Psoas muscle (tissue), 8 donors: Measurements from ENCODE around the gene RBM20. TPM values are rescaled to one million over a fixed set of nuclear protein-coding genes. Genes with fewer than 3 reads are reported as not detected.
A peak's percentile ranks its signal among the peaks of the same experiment; 100 is the strongest.

Source experiments
- ATAC-seq, 4 donors: fragments of 200-7000 bp; cut with Tn5 transposase; one replicate each; pipeline ENCODE4 v1.9.1; 2020; ENCODE audit warnings: moderate library complexity in 3 of 4, mild to moderate bottlenecking in 2 of 4
- DNase-seq, 2 donors: peaks; one replicate each; pipeline ENCODE4 v3.0.0-alpha.2; 2020
- H3K27ac ChIP-seq: fragments of 200-600 bp; one replicate; pipeline ENCODE4 v1.8.0; 2022
- H3K27me3 ChIP-seq, 3 donors: fragments of 200-600 bp in 1 of 3; one replicate each; pipeline versions ENCODE4 v1.6.1 to v1.8.0; 2013 to 2022; ENCODE audit warnings: low read length in 2 of 3, mild to moderate bottlenecking in 2 of 3, moderate library complexity in 1 of 3; ENCODE audit not compliant: insufficient read depth in 3 of 3
- H3K36me3 ChIP-seq, 2 donors: fragments of 200-600 bp in 1 of 2; one replicate each; pipeline versions ENCODE4 v1.6.1 to v1.8.0; 2013 to 2022; ENCODE audit warnings: low read depth in 1 of 2, mild to moderate bottlenecking in 1 of 2, moderate library complexity in 1 of 2; ENCODE audit not compliant: insufficient read depth in 1 of 2
- H3K4me1 ChIP-seq: fragments of 200-600 bp; one replicate; pipeline ENCODE4 v1.8.0; 2022
- H3K4me3 ChIP-seq: fragments of 200-600 bp; one replicate; pipeline ENCODE4 v1.8.0; 2022; ENCODE audit warnings: mild to moderate bottlenecking
- H3K9me3 ChIP-seq: fragments of 200-600 bp; one replicate; pipeline ENCODE4 v1.8.0; 2022
- CTCF ChIP-seq: fragments of 200-600 bp; IDR thresholded peaks from one replicate; pipeline ENCODE4 v1.8.0; 2022; ENCODE audit warnings: antibody characterized with exemption
- WGBS, 3 donors: extraction: QIAGEN DNeasy Blood & Tissue Kit; methylation state at CpG; one replicate each; pipeline versions ENCODE4 v1.1.6 to v1.1.7; 2013; 5-methylcytosine and 5-hydroxymethylcytosine counted together
- intact Hi-C, 2 donors: fragments of 100-400 bp; cut with DNase I; formaldehyde crosslinking; loops; one replicate each; pipeline versions ENCODE4 v1.11.0 to v1.14.2; 2022
- polyA plus RNA-seq, 3 donors: library from polyadenylated mRNA; stranded (reverse); fragments of 200-250 nt; gene quantifications; one replicate each; pipeline ENCODE4 v1.2.3, GENCODE V29; 2013
- total RNA-seq, 4 donors: library from RNA; stranded (reverse); fragmentation: NEBNext Ultra II Directional in 2 of 4; extraction: Animal tissue kit (Norgen Biotek cat#: 25700) in 2 of 4; gene quantifications; one replicate each; pipeline versions ENCODE4 v1.2.1 to v1.2.4, GENCODE V29; 2021 to 2023
- donor health status: healthy with polysubstance abuse.
- donor health status: DM: no; HTN: no; CAD: no; lungs with moderate emphysema.
- donor health status: Bipolar disorder and iron deficiency.
- donor health status: healthy.
- donor health status: DM: yes; HTN: yes; CAD: no.
- donor health status: DM: no; HTN: no; CAD: no.
- donor health status: DM: no; HTN: no; CAD: no.
- donor health status: DM: yes; HTN: yes; CAD: no.

Gene RBM20
- total and polyA plus RNA-seq, 7 donors, result 1.6 to 48.8 (median 14.2) TPM

DNA sequence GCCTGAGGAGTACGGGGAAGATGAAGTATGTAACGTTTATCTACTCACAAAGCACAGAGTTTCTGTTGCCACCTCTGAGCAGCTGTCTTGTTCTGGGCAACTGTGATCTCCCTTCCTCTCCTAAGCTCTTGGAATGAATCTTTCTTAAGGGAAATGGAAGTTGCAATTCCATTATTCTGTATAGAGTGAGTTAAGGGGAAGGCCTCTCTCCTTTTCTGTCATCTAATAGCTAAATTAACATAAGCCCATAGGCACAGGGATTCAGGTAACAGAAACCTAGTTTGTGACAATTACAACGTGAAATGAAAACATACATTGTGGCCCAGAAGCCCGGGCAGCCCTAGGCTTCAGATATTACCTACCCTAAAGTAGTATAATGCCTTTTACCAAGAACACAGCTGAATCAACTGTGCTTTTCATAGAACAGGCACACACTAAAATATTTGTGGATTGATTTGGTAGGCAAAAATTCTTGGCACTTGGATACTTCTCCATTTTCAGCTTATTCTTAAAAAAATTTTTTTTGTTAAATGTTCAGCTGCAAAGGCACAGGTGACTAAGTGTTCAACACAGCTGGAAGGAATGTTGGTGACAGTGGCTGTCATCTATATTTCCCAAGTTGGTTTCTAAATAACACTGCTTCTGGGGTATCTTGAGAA, 223.8 kb downstream of the RBM20 start:
- intact Hi-C loops, result no loop called here
- no peak overlapping the region for H3K27ac ChIP-seq

GRCh38 chr10:110868981-110869380, 224.8 kb downstream of the RBM20 start:
- Histone ChIP-seq H3K36me3 (no peaks in the 10 kb centered on the region), H3K9me3 (no peaks in the 10 kb centered on the region), H3K4me3 (no peak overlapping the region), H3K27me3 (no peaks in the 10 kb centered on the region), H3K4me1 (peaks cover 16% of the 10 kb centered on the region), H3K27ac (no peak overlapping the region)
- intact Hi-C loops, result no loop called here
- DNase-seq (no peak), ATAC-seq (no peak)
- no peak for TF ChIP-seq CTCF
- 77 to 84% (median 81%) methylated on average over 6 of the region's 6 CpGs for WGBS, 3 donors

More for the DNA sequence above, 223.8 kb downstream of the RBM20 start:
- 60 to 71% (median 63%) methylated on average over 4 of the region's 4 CpGs for WGBS, 3 donors
- Histone ChIP-seq H3K9me3 (no peaks in the 10 kb centered on the region), H3K4me1 (peaks cover 6% of the 10 kb centered on the region), H3K27me3 (no peaks in the 10 kb centered on the region), H3K4me3 (no peak overlapping the region), H3K36me3 (no peaks in the 10 kb centered on the region)
- DNase-seq (no peak), ATAC-seq (no peak)
- TF ChIP-seq CTCF, result no peak

DNA sequence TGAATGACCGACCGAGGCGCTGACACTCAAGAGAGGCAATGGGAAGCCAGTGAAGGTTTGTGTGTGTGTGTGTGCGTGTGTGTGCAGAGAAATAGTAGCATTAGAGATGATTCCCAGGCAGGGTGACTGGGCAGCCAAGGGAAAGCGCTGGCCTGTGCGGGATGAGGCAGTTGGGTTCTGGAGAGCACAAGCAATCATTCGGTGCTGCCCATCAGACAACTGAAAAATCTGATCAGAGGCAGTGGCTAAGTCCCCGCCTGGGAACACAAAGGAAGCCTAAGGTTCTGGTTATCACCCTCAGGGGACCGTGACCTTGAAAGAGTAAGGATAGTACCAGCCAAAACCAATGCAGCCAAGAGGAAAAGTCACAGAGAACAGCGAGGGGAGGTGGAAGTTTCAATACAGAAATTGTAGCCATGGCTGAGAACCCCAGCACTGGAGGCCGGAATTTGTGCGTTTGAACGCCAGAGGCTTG, 226.7 kb downstream of the RBM20 start:
- intact Hi-C loops, result loop anchor here (1.0 to 5.0 kb wide), 4 partner anchors 44 to 69 kb away; partner anchors contain the start of genes BBIP1 (in 1 of the 2) and SHOC2 (in 1 of the 2)
- ATAC-seq, result no peak

GRCh38 chr10:110871298-110872084, 227.4 kb downstream of the RBM20 start, which contains the start of gene PDCD4:
TSS of gene PDCD4 (plus strand) at chr10:110871928. CDS start at chr10:110876028, 4,100 bp downstream.
- peaks cover 22% of the 10 kb centered on the region for H3K4me1 ChIP-seq
- DNase-seq (peak; percentile 99 to 100), ATAC-seq (peak; percentile 97 to 98 (median 98))
- 0% methylated on average over 46 to 47 of the region's 47 CpGs for WGBS, 3 donors
- peak within 1 kb of the TSS; percentile 96 for H3K4me3 ChIP-seq
- no peaks in the 10 kb centered on the region for H3K9me3 ChIP-seq
- TF ChIP-seq CTCF, result no peak
- peak within 1 kb of the TSS; percentile 96 for H3K27ac ChIP-seq
- no peaks in the 10 kb centered on the region for H3K27me3 ChIP-seq
- intact Hi-C loops, result loop anchor here (1.0 to 5.0 kb wide), 4 partner anchors 44 to 69 kb away; partner anchors contain the start of genes BBIP1 (in 1 of the 2) and SHOC2 (in 1 of the 2)
- peaks cover 0 to 6% of the 10 kb centered on the region in 2 donors for H3K36me3 ChIP-seq

More for the DNA sequence above, 226.7 kb downstream of the RBM20 start:
- TF ChIP-seq CTCF, result no peak
- Histone ChIP-seq H3K4me1 (peaks cover 22% of the 10 kb centered on the region), H3K9me3 (no peaks in the 10 kb centered on the region), H3K4me3 (peak overlapping the region; percentile 96), H3K27me3 (no peaks in the 10 kb centered on the region), H3K36me3 (peaks cover 0 to under 1% of the 10 kb centered on the region in 2 donors), H3K27ac (peak overlapping the region; percentile 96)
- WGBS, 3 donors, result 36 to 51% (median 37%) methylated on average over 13 of the region's 13 CpGs
- peak in 1 of 2 donors; percentile 56 for DNase-seq
